Cardiac muscle cell (in vitro differentiated cells and primary cell): Measurements from ENCODE around the gene CHPF. TPM values are rescaled to one million over a fixed set of nuclear protein-coding genes. Genes with fewer than 3 reads are reported as not detected.

Experiments used
- DNase-seq, 2 donors: peaks; one replicate each; pipeline versions ENCODE4 v3.0.0 to v3.0.0-alpha.2; 2010 to 2017; ENCODE audit warnings: low read depth in 1 of 2, low spot score in 1 of 2
- H3K27ac ChIP-seq: fragments of 200-600 bp; sonication (generic); 2 replicates; pipeline ENCODE4 v1.5.1; 2016
- H3K27me3 ChIP-seq: fragments of 200-600 bp; sonication (generic); 2 replicates; pipeline ENCODE4 v1.6.0; 2016; ENCODE audit warnings: control low read depth
- H3K36me3 ChIP-seq: fragments of 200-600 bp; sonication (generic); 2 replicates; pipeline ENCODE4 v1.5.1; 2016; ENCODE audit warnings: control low read depth
- H3K4me1 ChIP-seq: fragments of 200-600 bp; sonication (generic); 2 replicates; pipeline ENCODE4 v1.8.1; 2017; ENCODE audit warnings: low read depth, mild to moderate bottlenecking, mixed run types
- H3K4me3 ChIP-seq: fragments of 200-600 bp; sonication (generic); 2 replicates; pipeline ENCODE4 v1.5.1; 2016; ENCODE audit warnings: mild to moderate bottlenecking
- H3K9me3 ChIP-seq: fragments of 200-600 bp; sonication (generic); 2 replicates; pipeline ENCODE4 v1.5.1; 2017; ENCODE audit warnings: low read depth, mild to moderate bottlenecking, control low read depth
- CTCF ChIP-seq: IDR thresholded peaks from 2 replicates; pipeline ENCODE4 v1.5.1; 2012; ENCODE audit warnings: low read depth, mild to moderate bottlenecking, low read length
- polyA plus RNA-seq: library from polyadenylated mRNA; unstranded; fragments of >200 nt; fragmentation: Nextera tagmentation; extraction: Ambion mirVana; gene quantifications from 2 replicates; pipeline ENCODE4 v1.2.1, GENCODE V29; 2016
- total RNA-seq: library from RNA; depleted of rRNA; stranded (reverse); fragments of >200 nt; gene quantifications from 2 replicates; pipeline ENCODE4 v1.2.3, GENCODE V29; 2016

CHPF gene
- total and polyA plus RNA-seq, 2 experiments from 2014 or later: 208 to 301 TPM

DNA sequence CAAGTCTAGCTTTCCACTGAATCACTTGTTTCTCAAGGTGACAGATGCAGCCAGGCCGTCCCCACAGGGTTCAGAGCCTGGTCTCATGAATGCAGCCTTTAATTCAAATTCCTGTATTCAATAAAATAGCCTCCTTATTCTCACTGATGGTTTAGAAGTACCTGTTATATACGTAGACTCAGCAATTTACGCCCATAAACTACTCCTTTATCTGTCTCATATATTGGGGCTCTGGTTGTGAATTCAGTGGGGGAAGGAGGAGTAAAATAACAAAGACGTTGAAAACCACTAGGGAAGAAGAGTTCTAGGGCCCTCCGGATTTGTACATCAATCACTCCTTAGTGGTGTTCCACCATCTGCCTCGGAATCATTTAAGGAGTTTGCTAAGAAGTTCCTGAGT, 26.0 kb upstream of the CHPF start:
- H3K9me3 ChIP-seq: no peaks in the 10 kb centered on the region
- H3K27me3 ChIP-seq: no peaks in the 10 kb centered on the region
- peak overlapping the region; percentile 98 for H3K4me3 ChIP-seq
- peaks cover 29% of the 10 kb centered on the region for H3K4me1 ChIP-seq
- no peak for DNase-seq
- H3K36me3 ChIP-seq: peaks cover 35% of the 10 kb centered on the region
- H3K27ac ChIP-seq: peak overlapping the region; percentile 98
- no peak for TF ChIP-seq CTCF

GRCh38 chr2:219569041-219569440, 25.4 kb upstream of the CHPF start:
- Histone ChIP-seq H3K4me3 (no peak overlapping the region), H3K36me3 (peaks cover 41% of the 10 kb centered on the region), H3K27ac (no peak overlapping the region), H3K27me3 (no peaks in the 10 kb centered on the region), H3K9me3 (no peaks in the 10 kb centered on the region), H3K4me1 (peaks cover 25% of the 10 kb centered on the region)
- DNase-seq: no peak
- TF ChIP-seq CTCF: no peak

DNA sequence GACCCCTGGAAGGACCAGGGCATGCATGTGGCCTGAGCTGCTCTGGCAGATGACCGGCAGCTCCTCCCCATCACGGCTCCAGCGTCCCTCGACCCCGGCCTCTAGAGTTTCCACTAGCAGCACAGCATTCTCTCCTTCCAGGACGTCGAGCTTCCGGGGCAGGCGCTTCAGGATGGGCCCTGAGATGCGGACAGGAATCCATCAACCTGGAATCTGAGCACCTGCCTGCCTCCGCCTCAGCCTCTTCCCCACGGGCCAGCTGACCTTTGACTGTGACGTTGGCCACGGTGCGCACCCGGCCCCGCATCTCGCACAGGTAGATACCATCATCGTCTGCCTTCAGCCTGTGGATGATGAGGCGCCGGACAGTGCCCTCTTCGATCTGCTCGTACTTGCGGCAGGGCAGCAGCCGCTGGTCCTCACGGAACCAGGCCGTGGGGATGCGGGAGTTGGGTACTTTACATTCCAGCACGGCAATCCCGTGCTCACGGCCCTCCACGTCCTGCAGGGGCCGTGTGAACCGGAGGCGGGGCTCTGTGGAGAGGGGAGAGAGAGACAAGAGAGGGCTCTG, 24.3 kb upstream of the CHPF start:
- Histone ChIP-seq H3K36me3 (peaks cover 52% of the 10 kb centered on the region), H3K9me3 (no peaks in the 10 kb centered on the region), H3K27ac (no peak overlapping the region), H3K4me3 (no peak overlapping the region), H3K4me1 (peaks cover 22% of the 10 kb centered on the region), H3K27me3 (no peaks in the 10 kb centered on the region)
- no peak for DNase-seq
- TF ChIP-seq CTCF: no peak

GRCh38 chr2:219567131-219567530, 23.5 kb upstream of the CHPF start:
- peaks cover 16% of the 10 kb centered on the region for H3K4me1 ChIP-seq
- H3K4me3 ChIP-seq: no peak overlapping the region
- no peaks in the 10 kb centered on the region for H3K27me3 ChIP-seq
- peaks cover 56% of the 10 kb centered on the region for H3K36me3 ChIP-seq
- DNase-seq: no peak
- TF ChIP-seq CTCF: no peak
- no peaks in the 10 kb centered on the region for H3K9me3 ChIP-seq
- no peak overlapping the region for H3K27ac ChIP-seq

DNA sequence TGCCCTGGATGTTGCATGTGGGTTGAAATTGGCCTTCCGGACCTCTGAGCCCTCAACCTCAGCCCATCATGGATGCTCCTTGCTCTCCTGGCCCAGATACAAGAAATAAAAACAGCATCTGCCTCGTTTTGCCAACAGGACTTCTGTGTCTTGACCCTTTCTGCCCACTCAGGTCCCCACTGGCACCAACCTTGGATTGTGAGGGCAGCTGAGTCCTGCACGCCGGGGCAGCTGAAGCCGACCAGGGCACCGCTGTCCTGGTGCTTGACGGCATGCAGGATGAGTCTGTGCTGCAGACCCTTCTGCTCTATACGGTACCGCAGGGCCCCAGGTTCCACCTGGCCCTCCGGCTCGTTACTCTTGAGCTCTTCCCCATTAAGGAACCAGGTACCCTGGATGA, 23.0 kb upstream of the CHPF start:
- Histone ChIP-seq H3K27me3 (no peaks in the 10 kb centered on the region), H3K4me3 (no peak overlapping the region), H3K4me1 (peaks cover 18% of the 10 kb centered on the region), H3K9me3 (no peaks in the 10 kb centered on the region), H3K27ac (no peak overlapping the region), H3K36me3 (peaks cover 57% of the 10 kb centered on the region)
- no peak for TF ChIP-seq CTCF
- DNase-seq: no peak
